ENCODE measurements around the gene PCNX3.

GRCh38 chr11:65641297-65642013 is 25.9 kb downstream of the PCNX3 start:
- TF ChIP-seq CTCF (IDR thresholded peaks at IDR 0.05; ENCODE audit: borderline replicate concordance, extremely low read depth, low read length, poor library complexity, severe bottlenecking) (no peak), EZH2 (IDR thresholded peaks at IDR 0.05; ENCODE audit: borderline replicate concordance, low read depth, low read length, severe bottlenecking) (no peak)
